GM19328 (cell line): ENCODE results near the gene DLGAP4.
"Not testable (repeated sequence)": the region's sequence is repeated elsewhere in the genome, so short reads cannot be mapped to it uniquely, and the experiment has no call there.

Experiments
- ATAC-seq: cut with Tn5 transposase; IDR thresholded peaks from one replicate; pipeline ENCODE4 v1.9.1; 2021; ENCODE audit warnings: mild to moderate bottlenecking, moderate library complexity; ENCODE audit not compliant: unreplicated experiment

DLGAP4 gene

GRCh38 chr20:36372666-36373065 lies 66.5 kb downstream of the DLGAP4 start:
- ATAC-seq = no peak

GRCh38 chr20:36373089-36373488 lies 67.0 kb downstream of the DLGAP4 start:
- no peak for ATAC-seq

DNA sequence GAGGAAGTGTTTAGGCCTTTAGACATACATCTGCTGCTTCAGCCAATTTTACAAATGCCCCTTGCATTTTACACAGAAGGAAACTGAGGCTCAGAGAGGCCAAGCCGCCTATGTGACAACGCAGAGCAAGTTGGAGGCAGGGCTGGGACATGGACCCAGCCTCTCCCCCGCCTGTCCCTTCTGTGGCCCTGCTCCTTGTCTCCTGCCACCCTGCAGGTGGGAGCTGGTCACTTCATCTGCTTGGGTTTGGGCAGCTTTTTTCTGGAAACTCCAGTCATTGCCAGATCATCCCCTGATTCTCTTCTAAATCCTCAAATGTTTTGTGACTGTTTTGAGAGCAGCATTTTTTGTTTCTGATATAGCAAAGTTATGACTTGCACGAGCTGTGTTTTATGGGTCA lies 68.9 kb downstream of the DLGAP4 start:
- no peak for ATAC-seq

- no peak for ATAC-seq
These were observed 71.5 kb downstream of the DLGAP4 start for GRCh38 chr20:36377348-36378326.

- ATAC-seq = no peak
These were observed 72.5 kb downstream of the DLGAP4 start for GRCh38 chr20:36378686-36379085.

- not testable (repeated sequence) for ATAC-seq
These were observed 73.8 kb downstream of the DLGAP4 start for GRCh38 chr20:36379914-36380313.

DNA sequence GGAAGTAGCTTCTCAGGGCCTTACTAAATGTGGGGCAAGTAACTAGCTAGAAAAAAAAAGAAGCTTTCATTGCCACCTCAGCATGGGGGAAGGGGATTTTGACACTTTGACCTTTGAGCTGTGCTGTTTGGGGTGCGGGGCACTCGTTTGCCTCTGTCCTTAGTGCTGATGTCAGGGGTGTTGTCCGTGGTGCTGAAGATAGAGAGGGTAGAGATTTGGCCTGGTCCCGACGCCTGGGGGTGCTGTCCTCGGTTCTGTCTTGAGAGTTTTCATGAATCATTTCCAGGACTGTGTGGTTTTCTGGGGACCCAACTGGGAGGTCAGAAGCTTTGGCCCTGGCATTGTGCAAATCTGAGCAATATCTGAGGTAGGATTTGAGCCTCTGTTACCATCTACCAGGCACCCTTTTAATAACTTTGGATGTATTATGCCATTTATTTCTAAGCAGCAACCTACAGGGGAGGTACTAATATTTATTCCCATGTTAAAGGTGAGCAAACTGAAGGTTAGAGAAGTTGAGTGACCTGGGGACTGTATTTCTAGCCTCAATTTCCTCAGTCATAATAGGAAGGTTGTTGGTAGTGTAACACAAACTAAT lies 78.0 kb downstream of the DLGAP4 start:
- no peak for ATAC-seq

DNA sequence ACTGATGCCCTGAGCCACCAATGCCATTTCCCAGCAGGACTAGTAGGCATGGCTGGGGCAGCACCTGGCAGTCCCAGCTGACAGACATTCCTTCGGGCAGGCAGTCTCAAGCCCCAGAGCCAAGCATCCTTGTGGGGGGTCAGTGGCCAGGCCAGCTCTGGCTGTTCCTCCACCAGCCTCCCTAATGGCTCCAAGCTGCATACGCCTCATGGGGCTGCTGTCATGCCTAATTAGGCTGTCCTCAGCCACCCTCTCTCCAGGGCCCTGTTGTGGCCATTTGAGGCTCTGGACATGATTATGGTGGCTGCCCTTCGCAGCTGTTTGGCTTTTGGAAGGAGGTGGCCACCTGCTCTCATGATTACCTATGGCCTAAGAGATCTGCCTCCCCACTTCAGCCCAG lies 79.4 kb downstream of the DLGAP4 start:
- ATAC-seq = no peak

GRCh38 chr20:36386236-36386635 lies 80.1 kb downstream of the DLGAP4 start:
- no peak for ATAC-seq

DNA sequence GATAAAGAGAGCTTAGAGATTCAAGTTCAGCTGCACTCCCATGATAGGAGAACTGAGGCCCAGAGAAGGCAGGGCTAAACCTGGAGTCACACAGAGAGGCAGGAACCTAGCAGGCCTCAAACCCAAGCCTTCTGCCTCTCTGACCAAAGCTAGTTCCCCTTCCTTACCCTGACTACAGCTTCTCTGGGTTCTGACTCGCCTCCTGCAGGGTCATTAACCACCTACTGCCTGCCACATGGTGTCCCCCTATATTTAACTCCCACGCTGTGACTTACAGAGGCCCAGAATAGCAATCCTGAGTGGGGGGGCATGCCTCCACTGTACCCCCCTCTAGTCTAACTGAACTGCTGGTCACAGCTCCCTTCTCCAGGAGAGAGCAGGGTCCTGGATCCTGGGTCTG lies 84.1 kb downstream of the DLGAP4 start:
- no peak for ATAC-seq

GRCh38 chr20:36390719-36391415 lies 84.7 kb downstream of the DLGAP4 start:
- no peak for ATAC-seq

DNA sequence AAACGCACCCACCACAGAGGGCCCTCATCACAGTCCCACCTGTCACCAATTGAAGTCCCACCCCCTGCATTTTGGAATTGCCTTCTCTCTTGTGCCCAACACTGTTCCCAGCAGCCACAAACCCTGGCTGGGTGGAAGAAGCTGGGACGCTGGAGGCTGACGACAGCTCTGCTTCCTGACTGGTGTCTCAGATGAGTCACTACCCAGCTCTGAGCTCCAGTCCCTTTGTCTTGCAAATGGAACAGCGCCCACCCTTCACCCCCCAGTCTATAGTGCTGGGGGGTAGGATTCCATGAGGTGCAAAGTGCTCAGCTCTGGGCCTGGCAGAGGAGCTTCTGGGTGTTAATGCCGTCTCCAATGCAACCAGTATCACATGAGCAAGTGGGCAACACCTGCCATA lies 85.3 kb downstream of the DLGAP4 start:
- no peak for ATAC-seq

DNA sequence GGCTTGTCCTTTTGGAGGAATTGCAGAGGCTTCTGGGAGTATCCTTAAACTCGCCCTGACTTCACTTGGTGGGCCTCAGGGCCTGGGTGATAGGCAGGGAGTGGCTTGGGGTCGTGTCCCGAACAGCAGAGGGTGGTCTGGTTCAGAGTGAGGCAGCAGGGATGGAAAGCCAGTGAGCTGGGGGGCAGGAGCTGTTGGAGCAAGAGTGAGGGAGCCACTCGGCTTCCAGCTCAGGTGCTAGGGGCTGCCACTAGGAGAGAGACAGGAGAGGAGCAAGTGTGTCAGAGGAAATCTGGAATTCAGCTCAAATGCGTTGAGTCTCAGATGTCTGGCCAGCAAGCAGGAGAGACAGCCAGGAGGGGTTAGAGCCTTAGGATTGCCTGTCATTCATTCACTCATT lies 85.8 kb downstream of the DLGAP4 start:
- no peak for ATAC-seq

GRCh38 chr20:36392989-36393388 lies 86.8 kb downstream of the DLGAP4 start:
- no peak for ATAC-seq

- ATAC-seq = no peak
These were observed 88.3 kb downstream of the DLGAP4 start for GRCh38 chr20:36394340-36394965.

DNA sequence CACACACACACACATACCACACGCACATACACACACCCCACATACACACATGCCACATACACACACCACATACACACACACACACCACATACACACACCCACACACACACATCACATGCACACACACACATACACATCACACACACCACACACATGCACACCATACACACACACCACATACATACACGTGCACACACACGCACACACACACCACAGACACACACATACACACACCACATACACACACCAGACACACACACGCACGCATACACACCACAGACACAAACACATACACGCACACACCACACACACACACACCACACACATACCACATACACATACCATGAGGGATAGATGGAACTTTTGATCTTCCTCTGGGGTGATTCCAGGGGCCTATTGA lies 90.2 kb downstream of the DLGAP4 start:
- no peak for ATAC-seq

DNA sequence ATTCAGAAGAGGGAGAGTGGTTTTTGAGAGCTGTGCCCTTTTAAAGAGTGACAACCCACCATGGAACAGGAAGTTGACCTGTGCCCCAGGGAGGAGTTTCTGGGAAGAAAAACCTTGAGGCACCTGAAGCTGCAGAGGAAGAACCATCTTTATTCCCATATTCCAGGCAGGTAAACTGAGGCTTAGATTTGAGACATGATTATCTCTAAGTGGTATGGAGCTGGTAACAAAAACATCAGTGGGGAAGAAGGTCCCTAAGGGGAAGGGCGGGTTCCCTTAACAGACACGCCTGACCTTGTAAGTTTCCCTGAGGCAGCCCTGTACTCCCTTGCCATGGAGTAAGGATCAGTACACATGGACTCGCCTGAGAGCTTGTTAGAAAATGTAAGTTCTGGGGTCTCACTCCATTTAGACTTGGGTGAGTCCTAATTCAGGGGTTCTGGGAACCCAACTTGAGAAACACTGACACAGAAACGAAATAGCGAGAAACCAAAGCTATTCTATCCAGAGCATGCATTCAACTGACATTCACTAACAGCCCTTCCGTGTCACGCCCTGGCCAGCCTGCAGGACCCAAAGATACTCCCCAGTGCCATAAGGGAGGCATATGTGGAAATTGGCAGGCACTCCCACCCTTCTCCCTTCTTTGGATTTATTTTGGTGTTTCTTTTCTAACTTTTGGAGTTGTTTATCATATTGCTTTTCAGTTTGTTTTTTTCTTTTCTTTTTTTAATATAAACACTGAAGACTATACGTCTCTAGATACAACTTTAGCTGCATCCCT lies 90.9 kb downstream of the DLGAP4 start:
- ATAC-seq = no peak

DNA sequence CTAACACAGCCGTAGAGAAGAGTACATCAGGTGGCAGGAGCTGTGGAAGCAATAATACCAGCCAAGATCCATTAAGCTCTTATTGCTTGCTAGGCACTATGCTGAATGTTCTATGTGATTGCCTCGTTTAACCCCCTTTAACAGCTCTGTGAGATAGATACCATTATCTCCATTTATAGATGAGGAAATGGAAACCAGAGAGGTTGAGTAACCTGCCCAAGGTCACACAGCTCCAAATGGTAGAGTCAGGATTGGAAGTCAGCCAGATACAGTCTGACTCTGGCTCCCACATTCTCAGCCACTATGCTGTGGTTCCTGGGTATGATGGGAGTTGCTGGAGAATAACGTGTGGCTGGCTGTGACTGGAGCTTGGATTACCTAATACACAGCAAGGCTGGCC lies 92.4 kb downstream of the DLGAP4 start:
- no peak for ATAC-seq

- ATAC-seq = no peak
These were observed 93.2 kb downstream of the DLGAP4 start for GRCh38 chr20:36399147-36399968.
